Naive B cell (primary cell): Measurements from ENCODE around the gene BTBD16. TPM values are rescaled to one million over a fixed set of nuclear protein-coding genes. Genes with fewer than 3 reads are reported as not detected.

Experiments
- ATAC-seq, 2 donors: fragments of 150-1000 bp; cut with Tn5 transposase; 2 replicates each; pipeline ENCODE4 v1.10.0; 2021; ENCODE audit warnings: low read depth in 2 of 2, mild to moderate bottlenecking in 2 of 2, moderate library complexity in 2 of 2
- DNase-seq: peaks from one replicate; pipeline ENCODE4 v3.0.0; 2022
- H3K27ac Mint-ChIP-seq, 6 donors: one replicate each; pipeline ENCODE4 v1.8.0; 2020 to 2022; ENCODE audit warnings: mild to moderate bottlenecking in 6 of 6, mixed read lengths in 6 of 6, moderate library complexity in 5 of 6, inconsistent platforms in 2 of 6
- H3K27me3 Mint-ChIP-seq, 3 donors: one replicate each; pipeline ENCODE4 v1.8.0; 2021 to 2022; ENCODE audit warnings: mixed read lengths in 3 of 3, mild to moderate bottlenecking in 1 of 3
- H3K36me3 Mint-ChIP-seq, 2 donors: one replicate each; pipeline ENCODE4 v1.8.0; 2020 to 2022; ENCODE audit warnings: mixed read lengths in 2 of 2, inconsistent platforms in 1 of 2, mild to moderate bottlenecking in 1 of 2
- H3K4me1 Mint-ChIP-seq, 3 donors: one replicate each; pipeline ENCODE4 v1.8.0; 2020 to 2022; ENCODE audit warnings: mixed read lengths in 3 of 3, inconsistent platforms in 1 of 3, mild to moderate bottlenecking in 1 of 3, moderate library complexity in 1 of 3
- H3K4me3 Mint-ChIP-seq, 8 donors: one replicate each; pipeline ENCODE4 v1.8.0; 2020 to 2022; ENCODE audit warnings: mild to moderate bottlenecking in 8 of 8, mixed read lengths in 8 of 8, moderate library complexity in 8 of 8, inconsistent platforms in 2 of 8
- H3K9me3 Mint-ChIP-seq, 7 donors: one replicate each; pipeline ENCODE4 v1.8.0; 2020 to 2022; ENCODE audit warnings: mixed read lengths in 7 of 7, mild to moderate bottlenecking in 5 of 7, inconsistent platforms in 2 of 7, moderate library complexity in 1 of 7
- polyA plus RNA-seq, 6 donors: library from polyadenylated mRNA; unstranded; fragments of 300-500 nt; fragmentation: Illumina TruSeq; gene quantifications; one replicate each; pipeline ENCODE4 v1.2.3, GENCODE V29; 2021; ENCODE audit warnings: low read depth in 6 of 6

BTBD16 gene
- polyA plus RNA-seq, 6 donors from 2014 or later = not detected

- DNase-seq (no peak), ATAC-seq (no peak)
- Mint-ChIP-seq H3K4me1 (no peaks in the 10 kb centered on the region), H3K9me3 (no peaks in the 10 kb centered on the region), H3K27ac (no peak overlapping the region), H3K4me3 (no peak overlapping the region), H3K27me3 (no peaks in the 10 kb centered on the region), H3K36me3 (no peaks in the 10 kb centered on the region)
These were observed 30.7 kb upstream of the BTBD16 start for GRCh38 chr10:122240401-122240800.

GRCh38 chr10:122241836-122242235 is 29.3 kb upstream of the BTBD16 start:
- ATAC-seq (no peak), DNase-seq (no peak)
- Mint-ChIP-seq H3K9me3 (no peaks in the 10 kb centered on the region), H3K4me1 (no peaks in the 10 kb centered on the region), H3K27ac (no peak overlapping the region), H3K27me3 (no peaks in the 10 kb centered on the region), H3K4me3 (no peak overlapping the region), H3K36me3 (no peaks in the 10 kb centered on the region)

- Mint-ChIP-seq H3K27me3 (peaks cover 0 to 14% (median 0%) of the 10 kb centered on the region in 3 donors), H3K27ac (no peak overlapping the region), H3K4me3 (no peak overlapping the region), H3K36me3 (no peaks in the 10 kb centered on the region), H3K4me1 (no peaks in the 10 kb centered on the region), H3K9me3 (peaks cover 0 to 4% (median 0%) of the 10 kb centered on the region in 7 donors)
- ATAC-seq = no peak
- no peak for DNase-seq
These were observed 27.5 kb upstream of the BTBD16 start for GRCh38 chr10:122243550-122243949.

- H3K27me3 Mint-ChIP-seq = peaks cover 0 to 20% (median 0%) of the 10 kb centered on the region in 3 donors
These were observed 26.8 kb upstream of the BTBD16 start for GRCh38 chr10:122244001-122244975.

GRCh38 chr10:122245136-122245535 is 26.0 kb upstream of the BTBD16 start:
- H3K4me1 Mint-ChIP-seq = no peaks in the 10 kb centered on the region

More at GRCh38 chr10:122244001-122244975, 26.8 kb upstream of the BTBD16 start:
- H3K9me3 Mint-ChIP-seq = peaks cover 0 to 4% (median 0%) of the 10 kb centered on the region in 7 donors
- DNase-seq (no peak), ATAC-seq (no peak)
- no peaks in the 10 kb centered on the region for H3K4me1 Mint-ChIP-seq
- no peak overlapping the region for H3K4me3 Mint-ChIP-seq
- H3K27ac Mint-ChIP-seq = no peak overlapping the region
- no peaks in the 10 kb centered on the region for H3K36me3 Mint-ChIP-seq

GRCh38 chr10:122245897-122246296 is 25.2 kb upstream of the BTBD16 start:
- DNase-seq (no peak), ATAC-seq (no peak)
- Mint-ChIP-seq H3K27ac (no peak overlapping the region), H3K27me3 (peaks cover 0 to 20% (median 0%) of the 10 kb centered on the region in 3 donors), H3K4me1 (no peaks in the 10 kb centered on the region), H3K36me3 (no peaks in the 10 kb centered on the region), H3K9me3 (peaks cover 0 to 4% (median 0%) of the 10 kb centered on the region in 7 donors), H3K4me3 (no peak overlapping the region)

More at GRCh38 chr10:122245136-122245535, 26.0 kb upstream of the BTBD16 start:
- ATAC-seq (no peak), DNase-seq (no peak)
- no peaks in the 10 kb centered on the region for H3K36me3 Mint-ChIP-seq
- peaks cover 0 to 20% (median 0%) of the 10 kb centered on the region in 3 donors for H3K27me3 Mint-ChIP-seq
- no peak overlapping the region for H3K27ac Mint-ChIP-seq
- H3K9me3 Mint-ChIP-seq = peaks cover 0 to 4% (median 0%) of the 10 kb centered on the region in 7 donors
- H3K4me3 Mint-ChIP-seq = no peak overlapping the region

GRCh38 chr10:122246830-122247520 is 24.1 kb upstream of the BTBD16 start:
- DNase-seq (no peak), ATAC-seq (no peak)
- Mint-ChIP-seq H3K4me3 (no peak overlapping the region), H3K9me3 (peaks cover 0 to 4% (median 0%) of the 10 kb centered on the region in 7 donors), H3K4me1 (no peaks in the 10 kb centered on the region), H3K27ac (peak overlapping the region in 1 of 6 donors; percentile 72), H3K36me3 (no peaks in the 10 kb centered on the region), H3K27me3 (peaks cover 0 to 20% (median 0%) of the 10 kb centered on the region in 3 donors)

- no peaks in the 10 kb centered on the region for H3K4me1 Mint-ChIP-seq
- H3K27me3 Mint-ChIP-seq = peaks cover 0 to 20% (median 0%) of the 10 kb centered on the region in 3 donors
- no peaks in the 10 kb centered on the region for H3K36me3 Mint-ChIP-seq
- no peak for DNase-seq
- H3K27ac Mint-ChIP-seq = no peak overlapping the region
- H3K9me3 Mint-ChIP-seq = peaks cover 0 to 4% (median 0%) of the 10 kb centered on the region in 7 donors
- no peak overlapping the region for H3K4me3 Mint-ChIP-seq
- ATAC-seq = no peak
These were observed 22.5 kb upstream of the BTBD16 start for GRCh38 chr10:122248356-122249302.

GRCh38 chr10:122249303-122249850 is 21.7 kb upstream of the BTBD16 start:
- H3K4me3 Mint-ChIP-seq = no peak overlapping the region
- no peak for DNase-seq
- H3K27ac Mint-ChIP-seq = no peak overlapping the region
- no peaks in the 10 kb centered on the region for H3K4me1 Mint-ChIP-seq
- peaks cover 0 to 20% (median 0%) of the 10 kb centered on the region in 3 donors for H3K27me3 Mint-ChIP-seq
- peaks cover 0 to 4% (median 0%) of the 10 kb centered on the region in 7 donors for H3K9me3 Mint-ChIP-seq
- no peak for ATAC-seq
- no peaks in the 10 kb centered on the region for H3K36me3 Mint-ChIP-seq

- no peak for DNase-seq
- Mint-ChIP-seq H3K9me3 (peaks cover 0 to 4% (median 0%) of the 10 kb centered on the region in 7 donors), H3K4me1 (no peaks in the 10 kb centered on the region), H3K27ac (no peak overlapping the region), H3K4me3 (no peak overlapping the region), H3K36me3 (no peaks in the 10 kb centered on the region), H3K27me3 (peaks cover 0 to 23% (median 1%) of the 10 kb centered on the region in 3 donors)
- ATAC-seq = no peak
These were observed 20.9 kb upstream of the BTBD16 start for GRCh38 chr10:122249991-122250750.

- Mint-ChIP-seq H3K36me3 (no peaks in the 10 kb centered on the region), H3K4me3 (no peak overlapping the region), H3K4me1 (no peaks in the 10 kb centered on the region), H3K27me3 (peaks cover 0 to 35% (median 5%) of the 10 kb centered on the region in 3 donors), H3K9me3 (peaks cover 0 to 4% (median 0%) of the 10 kb centered on the region in 7 donors), H3K27ac (no peak overlapping the region)
- ATAC-seq (no peak), DNase-seq (no peak)
These were observed 19.4 kb upstream of the BTBD16 start for GRCh38 chr10:122251459-122252255.
